ENCODE results near the gene TXNDC16. TPM values are rescaled to one million over a fixed set of nuclear protein-coding genes. Genes with fewer than 3 reads are reported as not detected.
A peak's percentile ranks its signal among the peaks of the same experiment; 100 is the strongest.

TXNDC16 gene
- total RNA-seq, 4 donors from 2014 or later = 1.5 to 6.1 (median 4.3) TPM

- Histone ChIP-seq H3K9me3 (no peaks in the 10 kb centered on the region), H3K4me3 (no peak overlapping the region), H3K27me3 (no peaks in the 10 kb centered on the region), H3K36me3 (peaks cover 0 to 18% (median 0%) of the 10 kb centered on the region in 3 donors), H3K4me1 (no peaks in the 10 kb centered on the region), H3K27ac (no peak overlapping the region)
- no peak for DNase-seq
- intact Hi-C loops (cut with DNase I) = no loop called here
- TF ChIP-seq CTCF (IDR thresholded peaks at IDR 0.05) = no peak
- TF ChIP-seq POLR2A (IDR thresholded peaks at IDR 0.05) = no peak
- 76 to 94% methylated on average over 7 of the region's 7 CpGs for WGBS, 2 donors
Measured at GRCh38 chr14:52467515-52468266, 84.6 kb downstream of the TXNDC16 start.

GRCh38 chr14:52464175-52464574 is 88.1 kb downstream of the TXNDC16 start:
- intact Hi-C loops (cut with DNase I) = no loop called here

GRCh38 chr14:52463375-52463774 is 88.9 kb downstream of the TXNDC16 start:
- H3K27me3 ChIP-seq = no peaks in the 10 kb centered on the region
- no peak overlapping the region for H3K4me3 ChIP-seq
- H3K9me3 ChIP-seq = peaks cover 0 to 12% (median 8%) of the 10 kb centered on the region in 3 donors
- intact Hi-C loops (cut with DNase I) = no loop called here
- H3K27ac ChIP-seq = no peak overlapping the region
- DNase-seq = no peak
- H3K36me3 ChIP-seq = peaks cover 0 to 19% (median 0%) of the 10 kb centered on the region in 3 donors
- WGBS, 2 donors = 95 to 96% methylated on average over 3 of the region's 3 CpGs
- no peak for TF ChIP-seq POLR2A (IDR thresholded peaks at IDR 0.05)
- no peak for TF ChIP-seq CTCF (IDR thresholded peaks at IDR 0.05)
- H3K4me1 ChIP-seq = peaks cover 0 to 3% (median under 1%) of the 10 kb centered on the region in 3 donors

More at GRCh38 chr14:52464175-52464574, 88.1 kb downstream of the TXNDC16 start:
- peaks cover 0 to 19% (median 0%) of the 10 kb centered on the region in 3 donors for H3K36me3 ChIP-seq
- no peaks in the 10 kb centered on the region for H3K4me1 ChIP-seq
- H3K4me3 ChIP-seq = no peak overlapping the region
- TF ChIP-seq POLR2A (IDR thresholded peaks at IDR 0.05) = no peak
- TF ChIP-seq CTCF (IDR thresholded peaks at IDR 0.05) = no peak
- WGBS, 2 donors = 87 to 92% methylated on average over 4 of the region's 4 CpGs
- H3K27me3 ChIP-seq = no peaks in the 10 kb centered on the region
- DNase-seq = no peak
- no peak overlapping the region for H3K27ac ChIP-seq
- H3K9me3 ChIP-seq = peaks cover 0 to 12% (median 8%) of the 10 kb centered on the region in 3 donors

GRCh38 chr14:52461721-52462120 is 90.6 kb downstream of the TXNDC16 start:
- 80 to 100% methylated on average over 1 of the region's 1 CpG for WGBS, 2 donors
- H3K27ac ChIP-seq = no peak overlapping the region
- DNase-seq = no peak
- H3K27me3 ChIP-seq = no peaks in the 10 kb centered on the region
- H3K4me3 ChIP-seq = no peak overlapping the region
- peaks cover 0 to 19% (median 0%) of the 10 kb centered on the region in 3 donors for H3K36me3 ChIP-seq
- H3K4me1 ChIP-seq = peaks cover 0 to 12% (median 6%) of the 10 kb centered on the region in 3 donors
- no peak for TF ChIP-seq CTCF (IDR thresholded peaks at IDR 0.05)
- TF ChIP-seq POLR2A (IDR thresholded peaks at IDR 0.05) = no peak
- intact Hi-C loops (cut with DNase I) = no loop called here
- peaks cover 0 to 12% (median 8%) of the 10 kb centered on the region in 3 donors for H3K9me3 ChIP-seq

GRCh38 chr14:52458721-52459085 is 93.6 kb downstream of the TXNDC16 start:
- 67 to 72% methylated on average over 1 of the region's 1 CpG for WGBS, 2 donors

More at GRCh38 chr14:52458721-52459085, 93.6 kb downstream of the TXNDC16 start:
- H3K4me3 ChIP-seq = no peak overlapping the region
- no peak for DNase-seq
- no peak for TF ChIP-seq CTCF (IDR thresholded peaks at IDR 0.05)
- no peak for TF ChIP-seq POLR2A (IDR thresholded peaks at IDR 0.05)
- intact Hi-C loops (cut with DNase I) = no loop called here
- H3K27ac ChIP-seq = peak overlapping the region in 1 of 4 donors; percentile 43
- peaks cover 0 to 12% (median 6%) of the 10 kb centered on the region in 3 donors for H3K4me1 ChIP-seq
- H3K27me3 ChIP-seq = no peaks in the 10 kb centered on the region
- H3K9me3 ChIP-seq = peaks cover 0 to 12% (median 8%) of the 10 kb centered on the region in 3 donors
- peaks cover 0 to 30% (median 0%) of the 10 kb centered on the region in 3 donors for H3K36me3 ChIP-seq
